Left colon (tissue), 2 donors: ENCODE measurements around the gene KRT1. TPM values are rescaled to one million over a fixed set of nuclear protein-coding genes. Genes with fewer than 3 reads are reported as not detected.
A peak's percentile ranks its signal among the peaks of the same experiment; 100 is the strongest.

Source experiments
- ATAC-seq: fragments of 200-7000 bp; cut with Tn5 transposase; one replicate; pipeline ENCODE4 v1.9.1; 2020; ENCODE audit warnings: mild to moderate bottlenecking, moderate library complexity
- DNase-seq, 2 donors: peaks; one replicate each; pipeline ENCODE4 v3.0.0-alpha.2; 2020
- intact Hi-C, 2 donors: fragments of 100-400 bp; cut with DNase I in 1 of 2; cut with micrococcal nuclease in 1 of 2; formaldehyde crosslinking; loops; one replicate each; pipeline versions ENCODE4 v1.11.2 to v1.14.0; 2022; cut with DNase I, micrococcal nuclease
- total RNA-seq, 2 donors: library from RNA; stranded (reverse); fragmentation: NEBNext Ultra II Directional; extraction: Animal tissue kit (Norgen Biotek cat#: 25700); gene quantifications; one replicate each; pipeline ENCODE4 v1.2.1, GENCODE V29; 2021
- donor health status: DM: no; HTN: no; CAD: no.
- donor health status: DM: yes; HTN: yes; CAD: no.

KRT1 gene
- total RNA-seq, 2 donors from 2014 or later: not detected

GRCh38 chr12:52701281-52701680 lies 21.1 kb upstream of the KRT1 start:
- ATAC-seq (no peak), DNase-seq (no peak)
- intact Hi-C loops: no loop called here

GRCh38 chr12:52699960-52700359 lies 19.8 kb upstream of the KRT1 start:
- intact Hi-C loops: no loop called here
- no peak for DNase-seq
- ATAC-seq: no peak

- ATAC-seq: no peak
- DNase-seq: no peak
- intact Hi-C loops: no loop called here
Observed at GRCh38 chr12:52699373-52699772, 19.2 kb upstream of the KRT1 start.

GRCh38 chr12:52698651-52699340 lies 18.6 kb upstream of the KRT1 start:
- intact Hi-C loops: no loop called here
- DNase-seq (no peak), ATAC-seq (peak; percentile 50)

- no peak for ATAC-seq
- no peak for DNase-seq
- intact Hi-C loops: no loop called here
Observed at GRCh38 chr12:52697058-52697582, 16.9 kb upstream of the KRT1 start.

- intact Hi-C loops: no loop called here
- DNase-seq: no peak
- no peak for ATAC-seq
Observed at GRCh38 chr12:52696588-52696987, 16.4 kb upstream of the KRT1 start.

- no peak for ATAC-seq
- intact Hi-C loops: no loop called here
- DNase-seq: no peak
Observed at GRCh38 chr12:52695039-52695438, 14.8 kb upstream of the KRT1 start.

GRCh38 chr12:52694151-52694550 lies 13.9 kb upstream of the KRT1 start:
- ATAC-seq (no peak), DNase-seq (no peak)
- intact Hi-C loops: no loop called here

GRCh38 chr12:52693261-52693660 lies 13.1 kb upstream of the KRT1 start:
- intact Hi-C loops: no loop called here
- no peak for DNase-seq
- no peak for ATAC-seq

- no peak for ATAC-seq
Observed at GRCh38 chr12:52692254-52692653, 12.0 kb upstream of the KRT1 start.

GRCh38 chr12:52691841-52692150 lies 11.6 kb upstream of the KRT1 start:
- DNase-seq (no peak), ATAC-seq (no peak)
- intact Hi-C loops: no loop called here

More at GRCh38 chr12:52692254-52692653, 12.0 kb upstream of the KRT1 start:
- intact Hi-C loops: no loop called here
- DNase-seq: no peak

- intact Hi-C loops: no loop called here
- DNase-seq (peak in 1 of 2 donors; percentile 32), ATAC-seq (peak; percentile 53)
Observed at GRCh38 chr12:52691076-52691840, 11.1 kb upstream of the KRT1 start.

GRCh38 chr12:52690351-52691075 lies 10.3 kb upstream of the KRT1 start:
- intact Hi-C loops: no loop called here
- no peak for ATAC-seq
- DNase-seq: no peak

- intact Hi-C loops: no loop called here
- ATAC-seq (no peak), DNase-seq (no peak)
Observed at GRCh38 chr12:52689936-52690335, 9.7 kb upstream of the KRT1 start.

- DNase-seq (no peak), ATAC-seq (no peak)
- intact Hi-C loops: no loop called here
Observed at GRCh38 chr12:52689239-52689638, 9.0 kb upstream of the KRT1 start.

GRCh38 chr12:52688481-52688880 lies 8.3 kb upstream of the KRT1 start:
- ATAC-seq: no peak
- DNase-seq: no peak
- intact Hi-C loops: no loop called here

GRCh38 chr12:52687497-52688385 lies 7.5 kb upstream of the KRT1 start:
- DNase-seq (peak; percentile 18 to 44), ATAC-seq (peak; percentile 90)
- intact Hi-C loops: no loop called here

GRCh38 chr12:52686756-52687487 lies 6.7 kb upstream of the KRT1 start:
- peak; percentile 40 for ATAC-seq
- intact Hi-C loops: no loop called here
- DNase-seq: no peak
